ENCODE measurements around the gene FRMD3. TPM values are rescaled to one million over a fixed set of nuclear protein-coding genes. Genes with fewer than 3 reads are reported as not detected.

Gene FRMD3
- total RNA-seq, 4 donors from 2014 or later = 7.9 to 13.4 (median 11.8) TPM

DNA sequence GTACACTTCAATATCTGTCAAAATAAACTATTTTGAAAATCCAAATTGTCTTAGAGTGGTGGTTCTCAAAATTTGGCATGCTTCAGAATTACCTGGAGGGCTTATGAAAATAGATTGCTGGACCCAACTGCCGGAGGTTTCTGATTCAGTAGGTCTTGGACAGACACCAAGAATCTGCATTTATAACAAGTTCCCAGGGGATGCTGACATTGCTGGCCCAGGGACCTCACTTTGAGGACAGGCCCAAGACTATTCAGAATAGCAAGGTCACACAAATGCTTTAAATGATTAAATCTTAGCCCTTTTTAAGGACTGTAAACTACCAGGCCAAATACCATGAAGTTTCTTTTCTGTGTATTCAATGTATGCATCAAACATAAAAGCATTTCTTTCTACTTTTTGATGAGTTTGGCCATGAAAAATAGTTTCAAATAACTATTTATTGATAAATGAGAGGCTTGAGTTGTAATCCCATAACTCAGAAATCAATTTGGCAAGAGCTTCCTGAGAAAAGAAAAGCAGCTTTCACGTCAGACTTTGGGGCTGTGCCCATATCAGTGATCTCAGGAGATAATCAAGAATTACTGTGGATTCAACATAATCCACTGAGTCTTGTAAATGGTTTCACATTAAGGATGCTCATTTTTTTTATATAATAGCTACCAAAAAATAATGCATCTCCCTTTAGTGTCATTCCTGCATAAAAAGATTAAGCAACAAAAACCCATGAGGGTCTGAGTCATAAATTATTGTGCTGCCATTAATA lies 191.4 kb downstream of the FRMD3 start:
- H3K27ac ChIP-seq (replicated peaks in 1 of 4) = no peak overlapping the region
- H3K36me3 ChIP-seq = peaks cover 0 to 7% (median 0%) of the 10 kb centered on the region in 4 donors
- H3K4me1 ChIP-seq = peaks cover 4 to 15% (median 12%) of the 10 kb centered on the region in 4 donors
- WGBS = 34% methylated on average over 2 of the region's 2 CpGs
- TF ChIP-seq EP300 (IDR thresholded peaks at IDR 0.05) (no peak), POLR2A (IDR thresholded peaks at IDR 0.05; ENCODE audit: low read depth) (no peak), POLR2AphosphoS5 (IDR thresholded peaks at IDR 0.05) (no peak)
- TF ChIP-seq, protein P1, sequence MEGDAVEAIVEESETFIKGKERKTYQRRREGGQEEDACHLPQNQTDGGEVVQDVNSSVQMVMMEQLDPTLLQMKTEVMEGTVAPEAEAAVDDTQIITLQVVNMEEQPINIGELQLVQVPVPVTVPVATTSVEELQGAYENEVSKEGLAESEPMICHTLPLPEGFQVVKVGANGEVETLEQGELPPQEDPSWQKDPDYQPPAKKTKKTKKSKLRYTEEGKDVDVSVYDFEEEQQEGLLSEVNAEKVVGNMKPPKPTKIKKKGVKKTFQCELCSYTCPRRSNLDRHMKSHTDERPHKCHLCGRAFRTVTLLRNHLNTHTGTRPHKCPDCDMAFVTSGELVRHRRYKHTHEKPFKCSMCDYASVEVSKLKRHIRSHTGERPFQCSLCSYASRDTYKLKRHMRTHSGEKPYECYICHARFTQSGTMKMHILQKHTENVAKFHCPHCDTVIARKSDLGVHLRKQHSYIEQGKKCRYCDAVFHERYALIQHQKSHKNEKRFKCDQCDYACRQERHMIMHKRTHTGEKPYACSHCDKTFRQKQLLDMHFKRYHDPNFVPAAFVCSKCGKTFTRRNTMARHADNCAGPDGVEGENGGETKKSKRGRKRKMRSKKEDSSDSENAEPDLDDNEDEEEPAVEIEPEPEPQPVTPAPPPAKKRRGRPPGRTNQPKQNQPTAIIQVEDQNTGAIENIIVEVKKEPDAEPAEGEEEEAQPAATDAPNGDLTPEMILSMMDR (IDR thresholded peaks at IDR 0.05) = no peak
- no peaks in the 10 kb centered on the region for H3K27me3 ChIP-seq
- H3K9me3 ChIP-seq = no peaks in the 10 kb centered on the region
- H3K4me3 ChIP-seq = no peak overlapping the region
- no peak for DNase-seq (ENCODE audit: extremely low spot score)
- intact Hi-C loops (cut with DNase I) = no loop called here

DNA sequence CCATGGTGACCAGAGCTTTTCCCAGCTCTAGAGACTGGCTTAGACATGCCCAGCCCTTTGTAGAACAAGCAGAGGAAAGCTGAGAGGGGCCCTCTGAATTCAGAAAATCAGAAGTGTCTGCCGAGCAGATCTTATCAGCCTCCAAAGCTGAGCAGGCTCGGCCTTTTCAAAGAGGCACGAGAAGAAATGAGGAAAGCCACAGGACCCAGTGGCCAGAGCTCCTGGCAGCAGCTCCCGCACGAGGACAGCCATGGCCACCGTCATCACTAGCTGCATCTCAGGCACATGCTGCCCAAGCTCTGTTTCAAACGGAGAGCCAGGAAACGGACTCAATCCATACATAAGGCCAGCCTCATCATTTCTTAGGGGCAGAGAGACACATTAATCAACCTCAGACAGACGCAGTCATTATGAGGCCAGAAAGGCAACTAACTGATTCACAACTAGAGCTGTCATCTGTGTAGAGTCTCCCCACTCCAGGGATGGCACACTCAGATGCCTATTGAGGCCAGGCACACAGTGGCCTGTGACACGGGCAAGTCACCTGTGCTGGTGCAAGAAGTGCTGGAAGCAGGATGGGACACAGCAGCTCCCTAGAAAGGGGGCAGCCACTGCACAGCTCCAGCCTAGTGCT lies 194.7 kb downstream of the FRMD3 start:
- intact Hi-C loops (cut with DNase I) = no loop called here
- peaks cover 0 to 7% (median 0%) of the 10 kb centered on the region in 4 donors for H3K36me3 ChIP-seq
- H3K4me1 ChIP-seq = peaks cover 0 to 7% (median 3%) of the 10 kb centered on the region in 4 donors
- DNase-seq (ENCODE audit: extremely low spot score) = no peak
- H3K27ac ChIP-seq (replicated peaks in 1 of 4) = no peak overlapping the region
- no peaks in the 10 kb centered on the region for H3K9me3 ChIP-seq
- WGBS = 53% methylated on average over 3 of the region's 10 CpGs
- H3K4me3 ChIP-seq = no peak overlapping the region
- no peaks in the 10 kb centered on the region for H3K27me3 ChIP-seq
- TF ChIP-seq, protein P1 (IDR thresholded peaks at IDR 0.05) = no peak
- TF ChIP-seq EP300 (IDR thresholded peaks at IDR 0.05) = no peak
- no peak for TF ChIP-seq POLR2AphosphoS5 (IDR thresholded peaks at IDR 0.05)
- TF ChIP-seq POLR2A (IDR thresholded peaks at IDR 0.05; ENCODE audit: low read depth) = no peak

DNA sequence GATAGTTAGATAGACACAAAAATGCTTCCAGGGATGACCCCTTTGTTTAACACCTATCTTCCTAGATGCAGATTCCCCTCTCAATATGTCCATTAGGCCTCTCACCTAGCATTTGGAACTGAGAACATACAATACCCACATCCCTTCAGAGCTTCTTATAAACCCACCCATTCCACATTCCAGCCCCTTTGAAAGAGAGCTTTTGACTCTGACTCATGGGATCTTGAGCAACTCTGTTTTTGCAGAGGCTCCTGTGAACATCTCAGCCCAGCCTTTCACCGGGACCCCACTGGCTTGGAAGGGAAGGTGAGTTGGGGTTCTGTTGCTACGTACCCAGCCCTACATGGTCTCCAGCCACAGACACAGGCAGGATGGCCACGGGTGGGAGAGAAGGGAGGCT lies 195.5 kb downstream of the FRMD3 start:
- Histone ChIP-seq H3K9me3 (no peaks in the 10 kb centered on the region), H3K4me1 (peaks cover 0 to 7% (median 3%) of the 10 kb centered on the region in 4 donors), H3K36me3 (peaks cover 0 to 7% (median 0%) of the 10 kb centered on the region in 4 donors), H3K27ac (replicated peaks in 1 of 4) (no peak overlapping the region), H3K27me3 (no peaks in the 10 kb centered on the region), H3K4me3 (no peak overlapping the region)
- no peak for TF ChIP-seq POLR2AphosphoS5 (IDR thresholded peaks at IDR 0.05)
- no peak for TF ChIP-seq EP300 (IDR thresholded peaks at IDR 0.05)
- TF ChIP-seq POLR2A (IDR thresholded peaks at IDR 0.05; ENCODE audit: low read depth) = no peak
- TF ChIP-seq, protein P1 (IDR thresholded peaks at IDR 0.05) = no peak
- DNase-seq (ENCODE audit: extremely low spot score) = no peak
- WGBS = 100% methylated on average over 3 of the region's 3 CpGs
- intact Hi-C loops (cut with DNase I) = no loop called here

DNA sequence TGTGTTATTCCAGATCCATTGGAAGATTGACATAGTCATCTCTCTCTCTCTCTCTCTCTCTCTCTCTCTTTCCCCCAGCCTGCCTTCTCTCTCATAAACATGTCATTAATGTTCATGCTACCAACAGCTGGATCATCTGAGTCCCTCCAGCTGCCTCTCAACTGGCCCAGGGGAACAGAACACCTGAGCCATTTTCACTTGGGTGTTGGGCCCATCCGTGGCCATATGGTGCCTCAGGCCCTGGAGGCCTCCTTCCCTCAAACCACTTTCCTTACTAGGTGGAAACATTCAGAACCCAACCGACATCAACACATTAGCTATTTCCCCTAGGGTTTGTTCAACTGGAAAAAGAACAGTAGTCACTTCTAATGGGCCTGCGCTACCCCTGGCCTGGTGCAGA lies 196.2 kb downstream of the FRMD3 start:
- Histone ChIP-seq H3K9me3 (no peaks in the 10 kb centered on the region), H3K4me1 (peaks cover 0 to 7% (median 3%) of the 10 kb centered on the region in 4 donors), H3K36me3 (peaks cover 0 to 7% (median 0%) of the 10 kb centered on the region in 4 donors), H3K4me3 (no peak overlapping the region), H3K27me3 (no peaks in the 10 kb centered on the region), H3K27ac (replicated peaks in 1 of 4) (no peak overlapping the region)
- WGBS = 96% methylated on average over 3 of the region's 3 CpGs
- DNase-seq (ENCODE audit: extremely low spot score) = peak; percentile 82
- TF ChIP-seq POLR2AphosphoS5 (IDR thresholded peaks at IDR 0.05) = no peak
- TF ChIP-seq, protein P1 (IDR thresholded peaks at IDR 0.05) = no peak
- TF ChIP-seq POLR2A (IDR thresholded peaks at IDR 0.05; ENCODE audit: low read depth) = no peak
- no peak for TF ChIP-seq EP300 (IDR thresholded peaks at IDR 0.05)
- intact Hi-C loops (cut with DNase I) = no loop called here
